Measurements from ENCODE around the gene CRYBB1.

CRYBB1 gene

GRCh38 chr22:26558248-26558895 is 59.5 kb downstream of the CRYBB1 start:
- Histone ChIP-seq H3K18ac (ENCODE audit: low read depth in 1 of 2, low read length in 2 of 2) (no peak overlapping the region), H3K9me3 (ENCODE audit: control insufficient read depth, low read length) (no peaks in the 10 kb centered on the region), H2BK15ac (ENCODE audit: low read depth, poor library complexity, severe bottlenecking) (no peak overlapping the region), H3K27ac (ENCODE audit: low read length, poor library complexity, severe bottlenecking) (no peak overlapping the region), H3K27me3 (ENCODE audit: control insufficient read depth in 1 of 2, insufficient read depth in 1 of 2, low read length in 2 of 2) (no peaks in the 10 kb centered on the region), H2AK5ac (ENCODE audit: low read length, severe bottlenecking) (no peak overlapping the region), H2BK5ac (ENCODE audit: low read depth, low read length, poor library complexity, severe bottlenecking) (no peak overlapping the region), H3K23ac (ENCODE audit: low read length in 2 of 2) (no peak overlapping the region), H3K36me3 (ENCODE audit: control insufficient read depth in 1 of 2, insufficient read depth in 2 of 2, low read depth in 1 of 2, low read length in 2 of 2) (peaks cover 0 to 4% of the 10 kb centered on the region in 2 experiments), H3K4ac (ENCODE audit: low read depth in 1 of 2, low read length in 2 of 2) (no peak overlapping the region), H2BK120ac (ENCODE audit: low read depth, low read length) (no peak overlapping the region), H4K8ac (ENCODE audit: low read length) (peak overlapping the region; percentile 85), H3K79me1 (replicated peaks; ENCODE audit: low read length, poor library complexity, severe bottlenecking) (peaks cover 44% of the 10 kb centered on the region), H4K91ac (ENCODE audit: low read length) (peak overlapping the region; percentile 57), H2AFZ (ENCODE audit: low read depth, low read length) (no peak overlapping the region), H3K4me2 (ENCODE audit: low read length, poor library complexity, severe bottlenecking) (no peak overlapping the region), H3K14ac (ENCODE audit: low read length in 2 of 2) (no peak overlapping the region), H3K9ac (ENCODE audit: low read length) (peak overlapping the region; percentile 79), H2BK12ac (ENCODE audit: low read length in 2 of 2) (no peak overlapping the region), H3K4me1 (ENCODE audit: control insufficient read depth, insufficient read depth, low read depth, low read length) (peaks cover 17% of the 10 kb centered on the region), H3K4me3 (ENCODE audit: insufficient read depth in 1 of 2, low read depth in 1 of 2, low read length in 2 of 2) (no peak overlapping the region)
- DNase-seq: peak; percentile 22
- 79% methylated on average over 3 of the region's 3 CpGs for WGBS

GRCh38 chr22:26556904-26557303 is 60.9 kb downstream of the CRYBB1 start:
- Histone ChIP-seq H3K36me3 (ENCODE audit: control insufficient read depth in 1 of 2, insufficient read depth in 2 of 2, low read depth in 1 of 2, low read length in 2 of 2) (peaks cover 0 to 4% of the 10 kb centered on the region in 2 experiments), H3K9ac (ENCODE audit: low read length) (no peak overlapping the region), H4K8ac (ENCODE audit: low read length) (no peak overlapping the region), H2BK15ac (ENCODE audit: low read depth, poor library complexity, severe bottlenecking) (no peak overlapping the region), H3K9me3 (ENCODE audit: control insufficient read depth, low read length) (no peaks in the 10 kb centered on the region), H2BK12ac (ENCODE audit: low read length in 2 of 2) (no peak overlapping the region), H3K27me3 (ENCODE audit: control insufficient read depth in 1 of 2, insufficient read depth in 1 of 2, low read length in 2 of 2) (no peaks in the 10 kb centered on the region), H2BK120ac (ENCODE audit: low read depth, low read length) (no peak overlapping the region), H2BK5ac (ENCODE audit: low read depth, low read length, poor library complexity, severe bottlenecking) (no peak overlapping the region), H3K4ac (ENCODE audit: low read depth in 1 of 2, low read length in 2 of 2) (no peak overlapping the region), H3K4me2 (ENCODE audit: low read length, poor library complexity, severe bottlenecking) (no peak overlapping the region), H3K79me1 (replicated peaks; ENCODE audit: low read length, poor library complexity, severe bottlenecking) (peaks cover 40% of the 10 kb centered on the region), H3K18ac (ENCODE audit: low read depth in 1 of 2, low read length in 2 of 2) (no peak overlapping the region), H2AK5ac (ENCODE audit: low read length, severe bottlenecking) (no peak overlapping the region), H3K27ac (ENCODE audit: low read length, poor library complexity, severe bottlenecking) (no peak overlapping the region), H3K23ac (ENCODE audit: low read length in 2 of 2) (no peak overlapping the region), H3K4me3 (ENCODE audit: insufficient read depth in 1 of 2, low read depth in 1 of 2, low read length in 2 of 2) (no peak overlapping the region), H3K4me1 (ENCODE audit: control insufficient read depth, insufficient read depth, low read depth, low read length) (peaks cover 21% of the 10 kb centered on the region), H4K91ac (ENCODE audit: low read length) (no peak overlapping the region), H2AFZ (ENCODE audit: low read depth, low read length) (no peak overlapping the region), H3K14ac (ENCODE audit: low read length in 2 of 2) (no peak overlapping the region)
- no peak for DNase-seq
- WGBS: 100% methylated on average over 4 of the region's 5 CpGs

- WGBS: 94% methylated on average over 11 of the region's 11 CpGs
- H3K4me1 ChIP-seq (ENCODE audit: control insufficient read depth, insufficient read depth, low read depth, low read length): peaks cover 26% of the 10 kb centered on the region
- peaks cover 38% of the 10 kb centered on the region for H3K79me1 ChIP-seq (replicated peaks; ENCODE audit: low read length, poor library complexity, severe bottlenecking)
- peaks cover 0 to 4% of the 10 kb centered on the region in 2 experiments for H3K36me3 ChIP-seq (ENCODE audit: control insufficient read depth in 1 of 2, insufficient read depth in 2 of 2, low read depth in 1 of 2, low read length in 2 of 2)
- no peak overlapping the region for H3K9ac ChIP-seq (ENCODE audit: low read length)
- H2BK12ac ChIP-seq (ENCODE audit: low read length in 2 of 2): no peak overlapping the region
- H2AK5ac ChIP-seq (ENCODE audit: low read length, severe bottlenecking): no peak overlapping the region
- no peak overlapping the region for H3K4me3 ChIP-seq (ENCODE audit: insufficient read depth in 1 of 2, low read depth in 1 of 2, low read length in 2 of 2)
- no peak overlapping the region for H2BK15ac ChIP-seq (ENCODE audit: low read depth, poor library complexity, severe bottlenecking)
- no peak overlapping the region for H3K4ac ChIP-seq (ENCODE audit: low read depth in 1 of 2, low read length in 2 of 2)
- H4K8ac ChIP-seq (ENCODE audit: low read length): no peak overlapping the region
- H3K18ac ChIP-seq (ENCODE audit: low read depth in 1 of 2, low read length in 2 of 2): no peak overlapping the region
- no peak overlapping the region for H3K27ac ChIP-seq (ENCODE audit: low read length, poor library complexity, severe bottlenecking)
- DNase-seq: no peak
- H2BK120ac ChIP-seq (ENCODE audit: low read depth, low read length): no peak overlapping the region
- H3K27me3 ChIP-seq (ENCODE audit: control insufficient read depth in 1 of 2, insufficient read depth in 1 of 2, low read length in 2 of 2): no peaks in the 10 kb centered on the region
- no peak overlapping the region for H3K23ac ChIP-seq (ENCODE audit: low read length in 2 of 2)
- H2AFZ ChIP-seq (ENCODE audit: low read depth, low read length): no peak overlapping the region
- no peak overlapping the region for H2BK5ac ChIP-seq (ENCODE audit: low read depth, low read length, poor library complexity, severe bottlenecking)
- no peaks in the 10 kb centered on the region for H3K9me3 ChIP-seq (ENCODE audit: control insufficient read depth, low read length)
- no peak overlapping the region for H4K91ac ChIP-seq (ENCODE audit: low read length)
- no peak overlapping the region for H3K14ac ChIP-seq (ENCODE audit: low read length in 2 of 2)
- H3K4me2 ChIP-seq (ENCODE audit: low read length, poor library complexity, severe bottlenecking): no peak overlapping the region
These were observed 62.3 kb downstream of the CRYBB1 start for GRCh38 chr22:26555478-26555877.

- H4K91ac ChIP-seq (ENCODE audit: low read length): no peak overlapping the region
- H2AK5ac ChIP-seq (ENCODE audit: low read length, severe bottlenecking): no peak overlapping the region
- H2BK5ac ChIP-seq (ENCODE audit: low read depth, low read length, poor library complexity, severe bottlenecking): no peak overlapping the region
- no peak overlapping the region for H2AFZ ChIP-seq (ENCODE audit: low read depth, low read length)
- peaks cover 28% of the 10 kb centered on the region for H3K4me1 ChIP-seq (ENCODE audit: control insufficient read depth, insufficient read depth, low read depth, low read length)
- 83% methylated on average over 6 of the region's 6 CpGs for WGBS
- no peaks in the 10 kb centered on the region for H3K9me3 ChIP-seq (ENCODE audit: control insufficient read depth, low read length)
- H3K27me3 ChIP-seq (ENCODE audit: control insufficient read depth in 1 of 2, insufficient read depth in 1 of 2, low read length in 2 of 2): no peaks in the 10 kb centered on the region
- H3K23ac ChIP-seq (ENCODE audit: low read length in 2 of 2): no peak overlapping the region
- H3K18ac ChIP-seq (ENCODE audit: low read depth in 1 of 2, low read length in 2 of 2): no peak overlapping the region
- H2BK12ac ChIP-seq (ENCODE audit: low read length in 2 of 2): no peak overlapping the region
- H4K8ac ChIP-seq (ENCODE audit: low read length): no peak overlapping the region
- H2BK120ac ChIP-seq (ENCODE audit: low read depth, low read length): no peak overlapping the region
- DNase-seq: no peak
- H3K4ac ChIP-seq (ENCODE audit: low read depth in 1 of 2, low read length in 2 of 2): no peak overlapping the region
- peaks cover 35% of the 10 kb centered on the region for H3K79me1 ChIP-seq (replicated peaks; ENCODE audit: low read length, poor library complexity, severe bottlenecking)
- H2BK15ac ChIP-seq (ENCODE audit: low read depth, poor library complexity, severe bottlenecking): no peak overlapping the region
- no peak overlapping the region for H3K14ac ChIP-seq (ENCODE audit: low read length in 2 of 2)
- peaks cover 0 to 4% of the 10 kb centered on the region in 2 experiments for H3K36me3 ChIP-seq (ENCODE audit: control insufficient read depth in 1 of 2, insufficient read depth in 2 of 2, low read depth in 1 of 2, low read length in 2 of 2)
- H3K4me3 ChIP-seq (ENCODE audit: insufficient read depth in 1 of 2, low read depth in 1 of 2, low read length in 2 of 2): no peak overlapping the region
- no peak overlapping the region for H3K4me2 ChIP-seq (ENCODE audit: low read length, poor library complexity, severe bottlenecking)
- no peak overlapping the region for H3K27ac ChIP-seq (ENCODE audit: low read length, poor library complexity, severe bottlenecking)
- no peak overlapping the region for H3K9ac ChIP-seq (ENCODE audit: low read length)
These were observed 62.9 kb downstream of the CRYBB1 start for GRCh38 chr22:26554956-26555355.

All from mesenchymal stem cell (in vitro differentiated cells and primary cell).